Stimulated activated CD4-positive, alpha-beta T cell treated with anti-CD3 and anti-CD28 coated beads, Interleukin-1b, Interleukin-23, amount 100 ng/mL, for 24 hours (primary cell): ENCODE measurements around the gene SPHK2.
"Not testable (repeated sequence)": the region's sequence is repeated elsewhere in the genome, so short reads cannot be mapped to it uniquely, and the experiment has no call there.

Source experiments
- DNase-seq, 4 experiments: peaks; one replicate each; pipeline ENCODE4 v3.0.0-alpha.2; 2020; ENCODE audit warnings: low read depth in 4 of 4, low spot score in 1 of 4

The SPHK2 gene

DNA sequence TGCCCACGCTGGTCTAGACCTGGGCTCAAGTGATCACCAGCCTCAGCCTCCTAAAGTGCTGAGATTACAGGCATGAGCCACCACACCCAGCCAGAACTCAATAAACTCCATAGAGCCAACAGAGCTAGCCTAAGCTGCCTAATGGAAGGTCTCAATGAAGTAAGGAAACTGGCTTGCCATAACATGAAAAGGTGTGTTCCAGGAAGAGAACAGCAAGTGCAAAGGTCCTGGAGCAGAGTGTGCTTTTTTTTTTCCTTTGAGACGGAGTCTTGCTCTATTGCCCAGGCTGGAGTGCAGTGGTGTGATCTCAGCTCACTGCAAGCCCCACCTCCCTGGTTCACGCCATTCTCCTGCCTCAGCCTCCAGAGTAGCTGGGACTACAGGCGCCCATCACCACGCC is 38.5 kb downstream of the SPHK2 start:
- not testable (repeated sequence) for DNase-seq

DNA sequence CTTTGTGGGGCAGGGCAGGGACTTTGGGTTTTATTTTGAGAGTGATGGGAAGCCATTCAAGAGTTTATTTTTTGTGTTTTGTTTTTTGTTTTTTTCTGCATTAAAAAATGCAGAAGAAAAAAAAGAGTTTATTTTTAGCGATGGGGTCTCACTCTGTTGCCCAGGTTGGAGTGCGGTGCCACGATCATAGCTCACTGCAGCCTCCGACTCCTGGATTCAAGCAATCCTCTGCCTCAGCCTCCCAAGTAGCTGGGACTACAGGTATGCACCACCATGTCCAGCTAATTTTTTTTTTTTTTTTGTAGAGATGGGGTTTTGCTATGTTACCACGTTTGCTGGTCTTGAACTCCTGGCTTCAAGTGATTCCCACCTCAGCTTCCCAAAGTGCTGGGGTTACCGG is 39.2 kb downstream of the SPHK2 start:
- no peak for DNase-seq

DNA sequence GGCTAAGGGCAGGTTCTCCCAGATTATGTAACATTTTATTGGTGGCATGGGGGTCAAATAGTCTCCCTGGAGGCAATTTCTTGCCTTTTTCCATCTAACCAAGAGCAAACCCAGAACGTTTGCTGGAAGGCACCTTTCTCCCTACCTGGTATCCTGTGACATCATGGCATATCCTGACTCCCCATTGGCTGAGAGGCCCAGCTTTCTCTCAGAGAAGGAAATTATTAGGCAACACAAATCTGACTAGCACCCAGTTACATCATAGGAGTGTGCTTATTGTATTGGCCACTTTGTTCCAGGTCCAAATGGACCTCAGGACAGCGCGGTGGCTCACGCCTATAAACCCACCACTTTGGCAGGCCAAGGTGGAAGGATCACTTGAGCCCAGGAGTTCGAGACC is 40.5 kb downstream of the SPHK2 start:
- no peak for DNase-seq

DNA sequence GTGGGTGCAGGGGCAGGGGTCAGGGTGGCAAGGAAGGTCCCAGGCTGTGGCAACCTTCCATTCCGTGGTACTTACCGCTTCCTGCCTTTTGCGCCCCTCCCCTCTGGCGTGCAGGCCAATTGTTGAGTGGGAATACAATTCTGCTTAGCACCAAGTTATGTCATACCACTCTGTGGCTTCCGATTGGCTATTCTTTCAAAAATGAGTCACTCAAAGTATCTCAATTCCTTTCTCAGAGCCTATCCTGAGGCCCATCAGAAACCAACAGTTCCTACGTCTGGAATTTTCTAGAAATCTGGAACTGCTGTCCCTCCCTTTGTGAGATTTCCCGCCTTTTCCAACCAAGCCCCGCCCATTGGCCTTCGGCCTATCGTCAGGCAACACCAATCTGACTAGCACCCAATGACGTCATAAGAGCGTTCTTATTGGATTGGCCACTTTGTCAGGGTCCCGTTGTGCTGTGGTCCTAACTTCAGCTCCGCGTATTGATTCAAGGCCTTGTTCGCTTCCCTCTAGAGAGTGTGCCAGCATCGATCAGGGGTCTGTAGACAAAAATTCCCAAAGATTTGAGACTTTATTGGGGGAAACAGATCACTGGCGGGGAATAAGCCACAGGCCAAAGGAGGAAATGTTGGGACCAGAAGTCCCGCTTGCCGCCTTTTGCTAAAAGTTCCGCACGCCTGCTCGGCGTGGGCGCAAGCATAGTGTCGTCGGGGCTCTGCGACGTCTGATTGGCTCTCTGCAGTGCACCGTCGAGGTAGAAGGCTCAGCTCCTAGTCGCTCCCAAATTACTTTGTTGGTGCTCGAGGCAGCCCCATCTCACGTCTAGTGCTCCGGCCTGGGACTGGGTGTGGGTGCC is 41.8 kb downstream of the SPHK2 start:
- peak; percentile 52 to 76 (median 73) for DNase-seq

DNA sequence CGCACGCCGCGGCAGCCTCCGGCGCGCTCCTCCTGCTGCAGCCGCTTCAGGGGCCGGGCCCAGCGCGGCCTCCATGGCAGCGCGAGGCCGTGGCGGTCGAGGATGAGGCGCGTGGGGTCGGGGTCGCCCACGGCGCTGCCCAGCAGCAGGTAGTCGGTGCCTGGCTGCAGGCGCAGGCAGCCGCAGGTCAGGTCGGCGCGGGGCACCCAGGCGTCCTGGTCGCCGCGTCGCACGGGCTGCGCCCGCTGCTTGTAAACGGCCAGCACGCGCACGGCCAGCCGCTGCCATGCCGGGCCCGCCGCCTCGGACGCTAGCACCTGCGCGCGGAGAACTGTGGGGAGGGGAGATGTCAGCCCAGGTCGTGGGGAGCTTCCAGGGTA is 42.4 kb downstream of the SPHK2 start:
- DNase-seq: no peak

DNA sequence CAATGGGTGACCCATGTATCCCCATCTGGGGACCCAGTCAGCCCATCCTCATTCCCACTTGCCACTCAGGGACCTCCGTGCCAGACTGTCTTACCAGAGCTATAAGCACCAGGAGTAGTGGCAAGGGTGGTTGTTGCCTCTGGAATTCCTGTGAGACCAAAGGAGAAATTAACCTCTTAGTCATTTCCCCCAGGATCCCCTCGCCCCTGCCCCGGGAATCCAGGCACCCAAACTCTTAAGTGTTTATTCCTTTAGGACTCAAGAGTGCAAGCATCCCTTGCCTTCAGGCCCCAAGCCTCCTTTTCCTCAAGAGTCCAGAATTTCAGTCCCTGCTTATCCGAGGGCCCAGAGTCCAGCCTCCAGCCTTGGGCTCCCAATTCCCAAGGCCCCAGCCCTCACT is 44.4 kb downstream of the SPHK2 start:
- DNase-seq: no peak

DNA sequence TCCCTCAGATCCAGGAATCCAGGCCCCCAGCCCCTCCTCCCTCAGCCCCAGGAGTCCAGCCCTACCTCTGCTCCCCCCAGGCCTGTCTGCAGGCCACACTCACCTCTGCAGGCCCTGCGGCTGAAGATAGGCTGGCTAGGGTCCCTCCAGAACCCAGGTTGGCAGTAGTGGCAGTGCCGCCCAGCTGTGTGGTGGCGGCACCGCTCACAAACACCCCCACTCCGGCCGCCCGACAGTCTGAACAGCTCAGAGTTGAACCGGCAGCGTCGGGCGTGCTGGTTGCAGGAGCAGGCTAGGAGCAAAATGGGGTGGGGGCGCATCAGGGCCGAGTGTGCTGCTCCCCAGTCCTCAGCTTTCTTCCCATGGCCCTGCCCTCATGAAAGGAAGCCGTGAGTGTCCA is 45.2 kb downstream of the SPHK2 start:
- DNase-seq: no peak

DNA sequence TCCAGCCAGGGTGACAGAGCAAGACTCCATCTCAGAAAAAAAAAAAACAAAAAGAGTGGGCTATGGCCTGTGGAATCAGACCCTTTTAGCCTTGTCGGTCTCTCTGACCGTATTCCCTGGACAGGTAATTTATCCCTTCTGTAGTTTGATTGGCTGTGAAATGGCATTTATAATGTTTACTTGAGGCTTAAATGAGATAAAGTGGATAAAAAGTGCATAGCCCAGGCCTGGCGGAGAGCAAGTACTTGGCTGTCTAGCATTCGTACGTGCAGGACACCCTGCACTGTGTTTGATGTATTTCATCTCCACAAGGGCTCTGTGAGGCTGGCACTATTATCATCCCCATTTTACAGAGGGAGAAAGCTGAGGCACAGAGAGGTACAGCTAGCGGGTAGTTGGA is 46.5 kb downstream of the SPHK2 start:
- no peak for DNase-seq

DNA sequence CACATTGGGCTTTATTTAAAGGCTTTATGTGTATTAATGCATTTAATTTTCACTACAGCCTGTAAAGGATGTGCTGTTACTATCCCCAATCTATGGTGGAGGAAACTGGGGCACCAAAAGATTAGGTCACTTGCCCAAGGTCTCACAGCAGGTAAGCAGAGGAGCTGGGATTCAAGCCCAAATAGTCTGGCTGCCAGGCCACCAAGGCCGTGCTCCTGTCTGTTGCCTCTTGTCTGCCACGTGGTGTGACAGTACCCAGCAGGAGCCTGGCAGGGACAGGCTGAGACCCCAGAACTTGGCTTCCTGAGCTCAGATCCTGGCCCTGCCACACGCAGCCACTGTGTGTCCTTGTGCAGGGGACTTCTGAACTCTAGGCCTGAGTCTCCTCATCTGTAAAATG is 49.0 kb downstream of the SPHK2 start:
- no peak for DNase-seq

DNA sequence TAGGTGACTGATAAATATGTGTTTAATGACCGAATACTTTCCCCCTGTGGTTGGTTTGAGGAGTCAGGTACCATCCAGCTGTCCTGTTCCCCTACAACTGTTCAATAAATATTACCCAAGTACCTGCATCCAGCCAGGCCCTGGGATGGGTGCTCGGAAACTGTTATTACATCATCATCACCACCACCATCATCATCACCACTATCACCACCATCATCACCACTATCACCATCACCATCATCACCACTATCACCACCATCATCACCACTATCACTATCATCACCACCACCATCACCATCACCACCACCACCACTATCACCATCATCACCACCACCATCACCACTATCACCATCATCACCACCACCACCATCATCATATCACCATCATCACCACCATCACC is 49.5 kb downstream of the SPHK2 start:
- DNase-seq: no peak

DNA sequence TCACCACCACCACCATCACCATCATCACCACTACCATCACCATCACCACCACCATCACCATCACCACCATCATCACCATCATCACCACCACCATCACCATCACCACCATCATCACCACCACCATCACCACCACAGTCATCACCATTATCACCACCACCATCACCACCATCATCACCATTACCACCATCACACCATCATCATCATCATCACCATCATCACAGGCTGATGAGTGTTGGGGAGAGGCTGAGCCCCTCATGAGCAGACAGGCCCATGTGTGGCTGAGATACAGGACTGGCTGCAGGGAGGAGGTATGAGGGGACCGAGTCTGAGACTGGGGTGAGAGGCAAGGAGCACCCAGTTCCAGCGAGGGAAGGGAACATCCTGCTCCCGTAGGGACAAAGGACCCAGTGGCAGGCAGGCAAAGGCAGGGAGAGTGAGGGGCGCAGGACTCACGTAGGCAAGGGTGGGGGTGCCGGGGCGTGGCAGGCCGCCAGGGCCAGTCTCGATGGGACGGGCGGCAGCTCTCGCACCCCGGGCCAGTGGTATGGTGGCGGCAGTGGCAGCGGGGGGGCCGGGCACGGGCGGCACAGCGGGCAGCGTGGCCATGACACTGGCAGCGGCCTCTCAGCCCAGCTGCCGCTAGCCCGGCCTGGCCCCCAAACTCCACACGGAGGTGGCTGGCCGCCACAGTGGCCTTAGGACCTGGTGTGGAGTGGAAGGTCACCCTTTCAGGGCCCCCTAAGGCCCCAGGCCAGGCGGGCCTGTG is 50.8 kb downstream of the SPHK2 start:
- DNase-seq: no peak

DNA sequence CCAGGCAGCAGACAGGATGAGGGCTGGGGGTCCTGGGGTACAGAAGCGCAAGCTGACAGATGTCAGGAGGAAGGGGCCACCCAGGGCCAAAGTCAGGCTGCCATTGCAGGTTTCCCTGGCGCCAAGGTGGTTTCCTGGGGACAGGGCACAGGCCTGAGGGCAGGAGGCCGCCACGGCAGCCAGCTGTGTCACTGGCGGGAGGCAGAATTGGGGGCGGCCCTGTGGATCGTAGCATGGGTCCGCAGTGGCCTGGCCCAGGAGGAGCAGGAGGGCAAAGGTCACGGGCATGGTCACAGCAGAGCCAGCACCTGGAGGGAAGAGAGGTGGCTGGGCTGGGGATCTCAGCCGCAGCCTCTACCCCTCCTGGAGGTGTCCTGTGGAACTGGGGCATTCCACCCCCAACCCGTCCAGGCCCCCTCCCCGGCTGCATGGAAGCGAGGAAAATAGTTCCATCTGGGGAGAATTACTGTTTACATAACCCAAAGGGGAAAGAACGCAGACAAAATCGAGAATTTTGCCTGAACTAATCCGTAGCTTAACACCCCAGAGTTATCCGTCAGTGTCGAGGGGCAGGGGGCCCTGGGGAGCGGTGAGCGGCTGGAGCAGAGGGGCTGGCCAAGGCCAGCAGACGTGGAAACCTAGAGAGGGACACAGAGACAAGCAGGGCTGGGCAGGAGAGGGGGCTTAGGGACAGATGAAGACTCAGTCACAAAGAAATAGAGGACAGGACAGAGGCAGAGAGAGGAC is 51.6 kb downstream of the SPHK2 start:
- no peak for DNase-seq

DNA sequence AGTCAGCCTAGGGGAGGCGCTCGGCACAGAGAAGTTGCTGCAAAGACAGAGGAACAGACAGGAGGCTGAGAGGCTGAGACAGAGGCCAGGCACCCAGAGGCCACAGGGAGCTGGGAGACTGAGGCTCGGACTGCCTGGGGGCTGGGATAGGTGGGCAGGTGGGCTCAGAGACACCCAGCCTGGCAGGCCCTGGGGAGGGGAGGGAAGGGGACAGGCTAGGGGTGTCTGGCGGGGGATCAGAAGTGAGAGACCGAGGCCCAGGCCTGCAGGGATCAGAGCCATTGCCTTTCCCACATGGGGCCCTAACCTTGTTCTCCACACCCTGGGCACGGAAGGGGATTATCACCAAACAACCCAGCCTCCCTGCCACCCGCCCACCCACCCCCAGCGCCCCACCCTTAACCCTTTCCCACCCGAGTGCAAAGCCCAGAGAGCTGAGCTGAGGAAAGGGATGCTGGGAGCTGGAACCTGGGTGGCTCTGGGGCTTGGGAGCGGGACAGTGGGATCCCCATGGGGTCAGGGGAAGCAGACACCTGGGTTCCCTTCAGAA is 52.2 kb downstream of the SPHK2 start:
- no peak for DNase-seq

DNA sequence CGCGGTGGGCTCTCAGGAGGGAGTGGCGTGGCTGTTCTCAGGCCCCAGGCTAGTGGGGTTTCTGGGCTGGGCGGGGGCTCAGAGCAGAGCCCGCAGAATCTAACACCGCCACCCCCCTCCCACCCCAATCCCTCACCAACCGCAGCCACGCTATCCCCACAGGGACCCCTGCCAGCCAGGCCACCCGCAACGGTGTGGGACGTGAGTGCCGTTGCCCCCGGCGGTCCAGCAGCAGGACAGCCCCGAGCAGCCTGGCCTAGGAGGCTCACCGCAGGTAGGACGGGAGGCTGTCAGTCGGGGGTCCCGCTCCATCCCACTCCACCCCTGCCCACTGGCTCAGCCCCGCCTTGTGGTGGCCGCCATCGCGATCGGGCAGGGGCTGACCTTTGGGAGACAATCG is 53.7 kb downstream of the SPHK2 start, which contains the start of gene NTN5:
NTN5 (minus strand) TSS at position 24 of the 400 bp plus-strand sequence. CDS start 2,031 bp downstream, outside the sequence.
- DNase-seq: no peak

DNA sequence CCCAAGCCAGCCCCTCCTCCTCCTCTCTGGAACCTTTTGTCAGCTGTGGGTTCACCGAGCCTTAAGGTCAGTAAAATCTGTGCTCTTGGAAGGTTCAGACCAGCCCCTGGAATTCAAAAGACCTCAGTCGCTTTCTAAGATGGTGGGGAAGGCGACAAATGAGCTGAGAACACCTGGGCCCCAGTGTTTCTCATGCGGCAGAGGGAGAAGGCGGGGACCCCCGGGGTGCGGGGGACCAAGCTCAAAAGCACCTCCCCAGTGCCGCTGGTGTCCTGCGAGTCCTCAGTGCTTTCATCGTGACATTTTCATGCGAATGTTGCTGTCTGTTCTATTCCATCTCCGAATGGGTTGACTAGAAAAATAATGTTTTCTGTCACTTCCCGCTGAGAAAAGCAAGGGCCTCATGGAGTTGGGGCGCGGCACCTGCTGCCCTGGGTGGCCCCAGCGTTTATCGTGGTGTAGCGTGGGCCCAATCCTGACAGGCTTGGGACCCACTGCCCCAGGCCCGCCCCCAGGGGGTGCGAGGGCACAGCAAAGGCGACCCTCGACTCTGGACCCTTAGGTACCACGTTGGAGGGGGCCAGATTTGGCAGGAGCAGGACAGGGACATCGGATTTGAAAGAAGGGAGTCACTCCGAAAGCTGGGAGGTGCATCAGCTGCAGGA is 54.3 kb downstream of the SPHK2 start:
- no peak for DNase-seq

DNA sequence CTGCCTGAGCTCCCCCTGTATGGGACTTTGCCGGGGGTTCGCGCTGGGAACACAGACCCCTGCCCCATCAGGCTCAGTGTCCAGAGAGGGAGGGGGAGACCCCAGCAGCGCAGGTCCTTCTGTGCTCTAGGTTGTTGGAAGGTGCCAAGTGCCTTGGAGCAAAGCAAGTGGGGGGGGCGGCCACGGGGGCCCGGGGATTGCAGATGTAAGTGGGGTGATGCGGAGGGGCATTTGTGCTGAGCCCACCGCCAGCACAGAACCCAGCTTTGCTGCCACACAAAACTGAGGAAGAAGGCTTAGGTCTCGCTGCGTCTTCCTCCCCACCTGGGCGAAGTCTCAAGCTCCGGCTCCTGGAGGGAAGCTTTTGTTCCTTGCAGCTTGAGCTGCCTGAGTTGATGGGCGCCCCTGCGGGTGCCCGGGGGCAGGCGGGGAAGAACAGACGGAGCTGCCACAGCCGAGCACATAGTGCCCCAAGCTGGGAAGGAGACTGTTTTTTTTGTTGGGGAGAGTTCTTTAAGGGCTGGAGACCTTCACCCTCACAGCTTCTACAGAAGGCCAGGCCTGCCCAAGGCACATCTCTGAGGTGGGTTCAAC is 55.0 kb downstream of the SPHK2 start:
- no peak for DNase-seq

DNA sequence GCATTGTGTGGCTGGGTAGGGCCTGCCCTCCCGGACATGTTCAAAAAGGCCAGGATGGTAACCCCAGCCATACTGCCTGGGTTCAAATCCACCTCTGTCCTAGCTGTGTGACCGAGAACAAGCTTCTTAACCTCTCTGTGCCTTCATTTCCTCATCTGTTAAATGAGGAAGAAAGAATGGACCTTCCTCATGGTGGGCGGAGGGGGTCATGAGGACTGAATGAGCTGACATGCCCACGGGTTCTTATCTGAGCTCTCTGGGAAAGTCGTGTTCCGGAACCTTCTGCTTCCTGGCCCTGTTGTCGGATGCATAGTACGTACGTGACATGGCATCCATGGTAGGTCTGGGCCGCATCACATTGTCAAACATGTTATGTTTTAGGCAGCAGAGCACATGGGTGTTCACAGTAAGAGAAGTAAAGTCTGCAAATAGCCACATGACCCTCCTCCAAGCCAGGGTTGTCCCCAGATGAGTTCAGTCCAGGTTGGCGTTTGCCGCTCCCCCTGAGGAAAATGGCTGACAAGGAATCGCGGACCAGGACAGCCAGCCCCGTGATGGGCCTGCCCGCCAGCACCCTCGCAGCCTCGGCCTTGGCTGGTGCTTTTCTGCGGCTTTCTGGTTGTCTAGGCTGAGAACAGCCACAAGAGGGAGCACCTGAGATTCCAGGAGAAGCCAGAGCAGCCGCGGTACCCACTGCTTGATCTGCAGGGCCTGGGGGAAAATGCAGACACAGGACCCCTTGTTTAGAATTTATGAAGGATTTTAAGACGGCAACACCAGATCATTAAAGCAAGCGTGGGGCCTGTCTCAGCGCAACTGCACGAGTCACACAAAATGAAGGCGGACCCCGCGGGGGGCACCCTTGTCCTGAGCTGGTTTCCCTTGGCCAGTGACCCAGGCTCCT is 55.9 kb downstream of the SPHK2 start:
- peak; percentile 49 to 66 (median 51) for DNase-seq

DNA sequence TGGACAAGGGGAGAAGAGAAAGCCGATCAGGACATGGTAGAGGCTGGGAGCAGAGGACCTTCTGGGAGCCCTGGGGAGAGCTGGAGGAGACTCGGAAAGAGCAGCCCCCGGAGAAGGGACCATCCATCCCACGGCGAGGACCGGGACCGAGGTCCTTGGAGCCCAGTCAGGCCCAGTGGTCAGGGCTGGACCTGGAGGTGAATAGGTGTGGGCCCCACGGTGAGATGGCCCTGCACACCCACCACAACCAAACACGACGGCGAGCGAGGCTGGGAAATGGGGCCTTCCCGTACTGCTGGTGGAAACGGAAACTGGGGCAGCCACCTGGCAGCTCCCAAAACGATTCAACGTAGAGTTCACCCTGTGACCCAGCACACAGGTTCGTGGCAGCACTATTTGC is 57.2 kb downstream of the SPHK2 start:
- no peak for DNase-seq

DNA sequence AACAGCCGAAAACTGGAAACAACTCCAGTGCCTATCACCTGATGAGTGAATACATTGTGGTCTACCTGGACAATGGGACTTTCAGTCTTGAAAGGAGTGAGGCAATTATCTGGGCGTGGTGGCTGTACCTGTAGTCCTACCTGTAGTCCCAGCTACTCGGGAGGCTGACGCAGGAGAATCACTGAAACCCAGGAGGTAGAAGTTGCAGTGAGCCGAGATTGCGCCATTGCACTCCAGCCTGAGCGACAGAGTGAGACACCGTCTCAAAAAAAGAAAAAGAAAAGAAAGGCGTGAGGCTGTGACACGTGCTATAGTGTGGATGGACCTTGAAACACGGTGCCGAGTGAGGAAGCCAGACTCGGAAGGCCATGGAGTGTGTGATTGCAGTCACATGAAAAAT is 57.6 kb downstream of the SPHK2 start:
- DNase-seq: no peak
